Memory B cell (primary cell): ENCODE data around the gene SBK1.

Source experiments
- ATAC-seq: fragments of 150-1000 bp; cut with Tn5 transposase; 2 replicates; pipeline ENCODE4 v1.10.0; 2021; ENCODE audit warnings: low read depth, mild to moderate bottlenecking, moderate library complexity
- DNase-seq, 2 donors: peaks; one replicate each; pipeline ENCODE4 v3.0.0; 2022; ENCODE audit warnings: low spot score in 2 of 2
- H3K27ac Mint-ChIP-seq: one replicate; pipeline ENCODE4 v1.8.0; 2022; ENCODE audit warnings: mild to moderate bottlenecking, moderate library complexity, mixed read lengths
- H3K27me3 Mint-ChIP-seq: one replicate; pipeline ENCODE4 v1.8.0; 2022; ENCODE audit warnings: mixed read lengths
- H3K36me3 Mint-ChIP-seq: one replicate; pipeline ENCODE4 v1.8.0; 2022; ENCODE audit warnings: mild to moderate bottlenecking, mixed read lengths
- H3K4me1 Mint-ChIP-seq: one replicate; pipeline ENCODE4 v1.8.0; 2022; ENCODE audit warnings: mixed read lengths
- H3K4me3 Mint-ChIP-seq: one replicate; pipeline ENCODE4 v1.8.0; 2022; ENCODE audit warnings: mild to moderate bottlenecking, moderate library complexity, mixed read lengths
- H3K9me3 Mint-ChIP-seq: one replicate; pipeline ENCODE4 v1.8.0; 2022; ENCODE audit warnings: mixed read lengths

Gene SBK1

DNA sequence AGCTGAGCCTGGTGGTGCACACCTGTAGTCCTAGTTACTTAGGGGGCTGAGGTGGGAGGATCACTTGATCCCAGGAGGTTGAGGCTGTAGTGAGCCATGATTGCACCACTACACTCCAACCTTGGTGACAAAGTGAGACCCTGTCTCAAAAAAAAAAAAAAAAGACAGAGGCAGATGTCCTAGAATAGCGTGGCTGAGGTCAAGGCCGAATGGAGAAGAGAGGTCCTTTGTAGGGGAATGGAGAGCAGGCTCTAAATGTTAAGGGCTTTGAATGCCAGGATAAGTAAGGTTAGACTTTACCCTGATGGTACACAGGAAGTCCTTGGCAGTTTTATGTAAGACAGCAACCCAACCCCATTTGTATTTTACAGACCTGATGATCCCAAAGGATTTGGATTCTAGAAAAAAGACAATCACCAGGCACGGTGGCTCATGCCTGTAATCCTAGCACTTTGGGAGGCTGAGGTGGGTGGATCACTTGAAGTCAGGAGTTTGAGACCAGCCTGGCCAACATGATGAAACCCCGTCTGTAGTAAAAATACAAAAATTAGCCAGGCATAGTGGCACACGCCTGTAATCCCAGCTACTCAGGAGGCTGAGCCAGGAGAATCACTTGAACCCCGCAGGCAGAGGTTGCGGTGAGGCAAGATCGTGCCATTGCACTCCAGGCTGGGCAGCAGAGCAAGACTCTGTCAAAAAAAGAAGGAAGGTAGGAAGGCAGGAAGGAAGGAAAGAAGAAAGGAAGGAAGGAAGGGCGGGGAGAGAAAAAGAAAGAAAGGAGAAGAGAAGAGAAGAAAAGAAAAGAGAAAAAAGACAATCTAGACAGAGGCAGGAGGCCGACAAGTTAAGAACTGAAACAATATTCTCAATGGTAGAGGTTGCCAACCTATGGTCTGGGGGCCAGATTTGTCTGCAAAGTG, 2.1 kb upstream of the SBK1 start:
- no peaks in the 10 kb centered on the region for H3K9me3 Mint-ChIP-seq
- peaks cover under 1% of the 10 kb centered on the region for H3K27me3 Mint-ChIP-seq
- H3K4me3 Mint-ChIP-seq, result peak overlapping the region; percentile 14
- ATAC-seq, result no peak
- H3K27ac Mint-ChIP-seq, result no peak overlapping the region
- no peaks in the 10 kb centered on the region for H3K36me3 Mint-ChIP-seq
- DNase-seq, result no peak
- peaks cover 16% of the 10 kb centered on the region for H3K4me1 Mint-ChIP-seq

DNA sequence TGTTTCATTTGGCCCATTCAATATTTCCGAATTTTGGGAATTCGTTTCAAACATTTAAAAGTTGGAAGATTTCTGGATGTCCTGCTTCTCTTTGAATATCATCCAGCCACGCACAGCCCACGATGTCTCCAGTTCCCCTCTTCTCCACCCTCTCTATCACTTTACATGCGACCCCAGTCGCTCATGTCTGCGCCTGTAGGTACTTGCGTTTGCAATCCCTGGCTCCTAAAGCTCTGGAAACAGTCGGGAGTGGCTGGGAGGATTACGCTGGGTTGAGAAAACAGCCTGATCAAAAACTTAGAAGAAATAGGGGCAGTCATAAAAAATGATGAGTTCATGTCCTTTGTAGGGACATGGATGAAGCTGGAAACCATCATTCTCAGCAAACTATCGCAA, 1.5 kb upstream of the SBK1 start:
- peaks cover 16% of the 10 kb centered on the region for H3K4me1 Mint-ChIP-seq
- no peak overlapping the region for H3K27ac Mint-ChIP-seq
- no peaks in the 10 kb centered on the region for H3K36me3 Mint-ChIP-seq
- ATAC-seq, result no peak
- no peak for DNase-seq
- peaks cover 4% of the 10 kb centered on the region for H3K27me3 Mint-ChIP-seq
- H3K4me3 Mint-ChIP-seq, result peak overlapping the region; percentile 72
- H3K9me3 Mint-ChIP-seq, result no peaks in the 10 kb centered on the region

DNA sequence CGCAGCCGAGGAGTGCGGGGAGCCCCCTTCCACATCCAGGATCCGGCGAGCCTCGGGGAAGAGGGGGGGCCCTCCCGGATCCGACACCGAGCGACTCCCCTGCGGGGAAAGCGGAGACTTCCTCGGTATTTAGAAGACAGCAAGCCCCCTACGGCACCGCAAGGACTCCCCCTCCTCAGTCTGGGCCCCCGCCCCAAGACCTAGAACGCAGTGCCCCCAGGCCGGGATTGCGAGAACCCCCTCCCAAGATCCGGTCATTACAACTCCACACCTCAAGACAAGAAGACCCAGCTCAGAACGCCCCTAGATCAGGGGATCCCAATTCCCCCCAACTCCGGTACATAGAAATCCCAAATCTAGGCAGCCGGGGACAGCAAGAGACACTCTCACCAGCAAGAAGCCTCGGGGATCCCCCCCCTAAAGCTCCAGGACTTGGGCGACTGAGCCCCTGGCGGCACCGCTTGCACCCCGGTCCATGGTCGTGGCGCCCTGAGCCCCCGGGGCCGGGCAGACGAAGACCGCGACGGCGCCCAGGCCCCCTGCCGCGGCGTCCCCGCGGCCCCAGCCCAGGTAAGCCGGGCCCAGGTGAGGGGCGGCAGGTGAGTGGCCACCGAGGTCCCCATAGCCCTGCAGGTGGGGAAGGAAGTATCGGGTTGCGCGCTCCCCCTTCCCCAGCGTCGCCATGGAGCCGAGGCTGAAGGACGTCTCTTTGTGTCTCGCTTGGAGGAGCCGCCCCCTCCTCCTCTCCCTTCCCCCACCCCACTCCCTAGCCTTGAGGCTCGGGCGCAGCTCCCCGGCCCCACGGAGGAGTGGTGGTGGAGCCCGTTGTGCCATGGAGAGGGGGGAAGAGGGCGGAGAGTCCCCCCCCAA, 641 bp downstream of the SBK1 start:
- Mint-ChIP-seq H3K27me3 (peaks cover 8% of the 10 kb centered on the region), H3K9me3 (no peaks in the 10 kb centered on the region), H3K4me3 (peak overlapping the region; percentile 79), H3K36me3 (no peaks in the 10 kb centered on the region), H3K27ac (peak overlapping the region; percentile 60), H3K4me1 (peaks cover 14% of the 10 kb centered on the region)
- ATAC-seq, result peak; percentile 3
- DNase-seq, result no peak

DNA sequence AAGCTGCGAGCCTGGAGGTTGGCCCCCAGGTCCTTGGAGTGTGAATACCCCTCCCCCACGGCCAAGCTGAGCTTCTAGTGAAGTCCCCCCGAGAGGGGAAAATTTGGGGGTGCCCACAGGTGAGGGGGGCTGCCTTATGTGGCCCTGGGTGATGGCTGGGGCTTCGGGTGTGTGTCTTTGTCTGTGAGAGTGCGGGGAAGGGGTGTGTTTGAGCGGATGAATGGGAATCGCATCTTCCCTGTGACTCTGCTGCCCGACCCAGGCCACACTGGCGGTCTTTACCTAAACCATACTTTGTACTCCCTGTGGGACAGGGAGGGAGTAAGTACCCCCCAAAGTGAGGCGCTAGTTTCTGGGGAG, 1.3 kb downstream of the SBK1 start:
- no peak overlapping the region for H3K27ac Mint-ChIP-seq
- ATAC-seq (no peak), DNase-seq (no peak)
- no peaks in the 10 kb centered on the region for H3K36me3 Mint-ChIP-seq
- H3K4me3 Mint-ChIP-seq, result peak overlapping the region; percentile 29
- H3K27me3 Mint-ChIP-seq, result peaks cover 8% of the 10 kb centered on the region
- no peaks in the 10 kb centered on the region for H3K9me3 Mint-ChIP-seq
- H3K4me1 Mint-ChIP-seq, result peaks cover 14% of the 10 kb centered on the region

DNA sequence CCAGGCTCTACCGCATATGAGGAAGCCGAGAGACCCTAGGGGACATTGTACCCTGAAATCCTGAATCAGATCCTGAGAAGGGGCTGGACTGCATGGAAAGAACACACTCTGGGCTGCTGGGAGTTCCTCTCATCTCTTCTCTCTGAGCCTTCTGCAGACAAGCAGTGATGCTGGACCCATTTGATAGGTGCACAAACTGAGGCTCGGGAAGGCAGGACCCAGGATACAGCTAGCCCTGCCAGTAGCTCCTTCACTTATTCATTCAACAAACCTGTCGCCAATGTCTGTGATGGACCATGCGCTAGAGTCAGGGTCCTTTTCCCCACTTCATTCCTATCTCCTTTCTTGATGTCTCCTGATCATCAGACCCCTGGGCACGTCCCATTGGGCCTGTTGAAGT, 1.9 kb downstream of the SBK1 start:
- DNase-seq (no peak), ATAC-seq (no peak)
- H3K4me1 Mint-ChIP-seq, result peaks cover 12% of the 10 kb centered on the region
- no peaks in the 10 kb centered on the region for H3K9me3 Mint-ChIP-seq
- peak overlapping the region; percentile 14 for H3K4me3 Mint-ChIP-seq
- H3K27ac Mint-ChIP-seq, result no peak overlapping the region
- no peaks in the 10 kb centered on the region for H3K36me3 Mint-ChIP-seq
- peaks cover 8% of the 10 kb centered on the region for H3K27me3 Mint-ChIP-seq

DNA sequence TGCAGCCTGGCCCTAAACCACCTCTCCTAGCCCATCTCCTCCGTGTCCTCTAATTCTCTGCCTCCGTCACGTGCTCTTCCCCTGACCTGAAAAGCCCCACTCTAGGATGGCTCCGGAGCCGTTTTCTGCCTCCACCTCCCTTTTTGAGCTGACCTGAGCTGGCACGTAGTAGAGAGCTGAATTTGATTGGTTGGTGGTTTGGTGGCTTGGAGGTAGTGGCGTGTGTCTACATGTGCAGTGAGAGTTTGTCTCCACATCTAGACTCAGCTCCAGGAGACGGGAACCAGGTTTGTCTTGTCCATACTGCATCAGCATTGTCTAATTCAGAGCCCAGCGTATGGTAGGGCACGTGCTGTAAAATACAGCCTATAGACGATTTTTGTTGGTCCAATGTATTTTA, 3.0 kb downstream of the SBK1 start:
- DNase-seq, result no peak
- no peak overlapping the region for H3K4me3 Mint-ChIP-seq
- no peak overlapping the region for H3K27ac Mint-ChIP-seq

DNA sequence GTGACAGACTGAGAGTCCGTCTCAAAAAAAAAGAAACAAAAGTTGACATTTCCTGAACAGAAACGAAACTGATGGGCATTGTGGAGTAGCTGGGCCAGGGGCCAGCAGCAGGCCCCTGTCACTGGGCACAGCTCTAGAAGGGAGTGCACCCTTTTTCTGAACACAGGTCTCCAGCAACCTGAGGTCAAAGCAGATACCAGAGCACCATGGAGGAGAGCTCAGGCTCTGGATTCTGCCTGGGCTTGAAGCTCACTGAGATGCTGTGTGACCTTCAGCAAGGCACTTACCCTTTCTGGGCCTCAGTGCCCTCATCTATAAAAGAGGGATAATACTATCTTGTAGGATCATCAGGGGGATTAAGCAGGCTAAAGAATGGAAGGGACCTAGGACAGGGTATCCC, 5.0 kb downstream of the SBK1 start:
- no peaks in the 10 kb centered on the region for H3K9me3 Mint-ChIP-seq
- DNase-seq (no peak), ATAC-seq (no peak)
- peaks cover 2% of the 10 kb centered on the region for H3K4me1 Mint-ChIP-seq
- peaks cover 11% of the 10 kb centered on the region for H3K27me3 Mint-ChIP-seq
- H3K27ac Mint-ChIP-seq, result no peak overlapping the region
- peaks cover 3% of the 10 kb centered on the region for H3K36me3 Mint-ChIP-seq
- H3K4me3 Mint-ChIP-seq, result no peak overlapping the region

More for the DNA sequence above, 3.0 kb downstream of the SBK1 start:
- ATAC-seq, result no peak
- Mint-ChIP-seq H3K4me1 (peaks cover 11% of the 10 kb centered on the region), H3K36me3 (peaks cover 3% of the 10 kb centered on the region), H3K27me3 (peaks cover 11% of the 10 kb centered on the region), H3K9me3 (no peaks in the 10 kb centered on the region)

DNA sequence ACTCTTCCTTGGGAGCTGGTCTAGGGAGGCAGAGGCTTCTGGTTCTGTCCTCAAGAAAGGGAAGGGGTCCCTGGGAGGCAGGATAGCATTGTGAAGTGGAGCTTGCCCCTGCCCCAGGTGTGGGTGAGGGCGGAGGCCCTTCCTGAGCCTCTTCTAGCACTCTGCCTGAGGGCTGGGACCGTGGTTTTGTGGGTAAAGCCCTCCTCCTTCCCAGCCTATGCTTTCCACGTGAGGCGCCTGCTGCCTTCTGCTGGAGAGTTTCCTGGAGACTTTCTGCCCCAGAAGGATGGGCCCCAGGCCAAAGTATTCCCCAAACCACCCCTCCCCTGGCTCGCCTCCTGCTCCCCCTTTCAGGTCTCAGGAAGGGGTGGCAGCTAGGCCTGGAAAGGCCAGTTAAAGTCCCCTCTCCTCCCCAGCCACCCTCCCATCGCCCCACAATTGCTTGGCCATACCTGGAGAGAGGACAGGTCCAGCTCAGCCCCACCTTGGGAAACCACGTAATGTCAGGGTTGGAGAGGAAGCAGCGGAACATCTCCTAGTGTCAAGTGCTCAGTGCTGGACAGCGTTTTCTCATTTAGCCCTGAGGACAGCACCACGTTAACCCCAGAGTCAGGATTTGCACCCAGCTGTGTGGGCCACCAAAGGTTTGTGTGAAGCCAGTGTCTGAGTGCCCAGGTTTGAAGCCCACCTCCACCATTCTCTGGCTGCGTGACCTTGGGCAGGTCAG, 5.6 kb downstream of the SBK1 start:
- Mint-ChIP-seq H3K27ac (no peak overlapping the region), H3K27me3 (peaks cover 14% of the 10 kb centered on the region), H3K4me1 (no peaks in the 10 kb centered on the region), H3K9me3 (no peaks in the 10 kb centered on the region), H3K4me3 (no peak overlapping the region), H3K36me3 (peaks cover 3% of the 10 kb centered on the region)
- ATAC-seq, result no peak
- no peak for DNase-seq

DNA sequence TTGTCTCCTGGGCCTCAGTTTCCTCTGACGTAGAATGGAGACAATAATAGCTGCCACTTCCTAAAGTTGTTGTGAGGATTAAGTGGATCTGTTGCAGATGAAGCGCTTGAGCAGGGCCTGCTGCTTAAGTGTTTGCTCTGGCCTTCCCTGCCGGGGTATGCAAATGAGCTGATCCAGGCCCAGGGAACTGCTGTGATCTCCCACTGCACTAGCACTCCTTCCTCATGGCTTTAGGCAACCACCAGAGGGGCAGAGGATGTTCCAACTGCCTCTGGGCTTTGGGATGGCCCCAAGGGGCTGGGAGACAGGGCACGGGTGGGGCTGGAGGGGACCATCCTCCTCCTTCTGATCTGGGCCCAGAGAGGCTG, 6.2 kb downstream of the SBK1 start:
- Mint-ChIP-seq H3K27ac (no peak overlapping the region), H3K9me3 (no peaks in the 10 kb centered on the region), H3K36me3 (peaks cover 3% of the 10 kb centered on the region), H3K27me3 (peaks cover 14% of the 10 kb centered on the region), H3K4me3 (no peak overlapping the region), H3K4me1 (no peaks in the 10 kb centered on the region)
- ATAC-seq, result no peak
- DNase-seq, result no peak

DNA sequence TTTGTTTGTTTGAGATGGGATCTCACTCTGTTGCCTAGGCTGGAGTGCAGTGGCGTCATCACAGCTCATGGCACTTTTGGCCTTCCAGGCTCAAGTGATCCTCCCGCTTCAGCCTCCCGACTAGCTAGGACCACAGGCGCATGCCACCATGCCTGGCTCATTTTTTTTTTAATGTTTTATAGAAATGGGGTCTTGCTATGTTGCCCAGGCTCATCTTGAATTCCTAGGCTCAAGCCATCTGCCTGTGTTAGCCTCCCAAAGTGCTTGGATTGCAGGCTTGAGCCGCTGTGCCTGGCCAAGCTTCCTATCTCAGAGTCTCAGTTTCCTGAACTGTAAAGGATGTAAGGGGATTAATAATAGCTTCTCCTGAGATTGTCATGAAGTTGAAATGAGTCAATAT, 8.0 kb downstream of the SBK1 start:
- DNase-seq (no peak), ATAC-seq (no peak)
- H3K27me3 Mint-ChIP-seq, result peaks cover 12% of the 10 kb centered on the region
- H3K9me3 Mint-ChIP-seq, result no peaks in the 10 kb centered on the region
- H3K27ac Mint-ChIP-seq, result no peak overlapping the region
- no peaks in the 10 kb centered on the region for H3K4me1 Mint-ChIP-seq
- peaks cover 3% of the 10 kb centered on the region for H3K36me3 Mint-ChIP-seq
- no peak overlapping the region for H3K4me3 Mint-ChIP-seq

DNA sequence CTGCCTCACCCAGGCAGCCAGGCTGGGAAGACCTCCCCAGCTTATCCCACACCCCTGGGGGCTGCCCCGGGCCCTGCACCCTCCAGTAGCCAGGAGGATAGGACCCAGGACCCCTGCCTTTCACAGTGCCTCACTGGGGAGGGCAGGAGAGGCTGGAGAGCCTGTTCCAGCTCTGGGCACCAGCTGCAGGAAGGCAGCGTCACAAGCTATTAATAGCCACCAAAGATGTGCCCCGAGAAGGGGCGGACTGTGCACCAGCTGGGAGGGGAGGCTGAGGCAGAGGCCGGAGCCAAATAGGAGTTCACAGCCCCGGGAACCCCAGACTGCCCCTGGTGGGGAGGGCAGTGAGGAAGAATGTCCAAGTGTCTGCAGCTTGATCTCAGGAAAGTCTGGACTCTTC, 8.8 kb downstream of the SBK1 start:
- Mint-ChIP-seq H3K4me3 (no peak overlapping the region), H3K36me3 (peaks cover 3% of the 10 kb centered on the region), H3K27ac (no peak overlapping the region), H3K27me3 (peaks cover 11% of the 10 kb centered on the region), H3K4me1 (no peaks in the 10 kb centered on the region), H3K9me3 (no peaks in the 10 kb centered on the region)
- ATAC-seq (no peak), DNase-seq (no peak)

DNA sequence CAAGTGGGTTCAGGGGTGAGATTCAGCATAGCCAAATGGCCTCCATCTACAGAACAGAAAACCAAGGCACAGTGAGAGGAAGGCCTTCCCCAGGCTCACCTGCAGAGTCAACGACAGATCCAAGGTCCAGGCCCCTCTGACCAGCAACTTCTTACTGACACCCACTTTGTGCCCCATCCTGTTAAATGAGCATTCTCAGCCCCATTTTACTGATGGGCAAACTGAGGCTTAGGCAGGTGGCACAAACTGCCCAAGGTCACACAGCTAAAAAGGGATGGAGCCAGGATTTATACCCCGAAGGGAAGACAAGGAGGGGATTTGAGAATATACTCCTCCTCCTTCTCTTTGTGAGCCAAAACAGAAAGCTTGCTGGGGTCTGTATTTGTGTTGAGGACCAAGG, 9.3 kb downstream of the SBK1 start:
- Mint-ChIP-seq H3K9me3 (no peaks in the 10 kb centered on the region), H3K27me3 (peaks cover 9% of the 10 kb centered on the region), H3K4me3 (no peak overlapping the region), H3K4me1 (no peaks in the 10 kb centered on the region), H3K27ac (no peak overlapping the region), H3K36me3 (peaks cover 3% of the 10 kb centered on the region)
- DNase-seq (no peak), ATAC-seq (no peak)

DNA sequence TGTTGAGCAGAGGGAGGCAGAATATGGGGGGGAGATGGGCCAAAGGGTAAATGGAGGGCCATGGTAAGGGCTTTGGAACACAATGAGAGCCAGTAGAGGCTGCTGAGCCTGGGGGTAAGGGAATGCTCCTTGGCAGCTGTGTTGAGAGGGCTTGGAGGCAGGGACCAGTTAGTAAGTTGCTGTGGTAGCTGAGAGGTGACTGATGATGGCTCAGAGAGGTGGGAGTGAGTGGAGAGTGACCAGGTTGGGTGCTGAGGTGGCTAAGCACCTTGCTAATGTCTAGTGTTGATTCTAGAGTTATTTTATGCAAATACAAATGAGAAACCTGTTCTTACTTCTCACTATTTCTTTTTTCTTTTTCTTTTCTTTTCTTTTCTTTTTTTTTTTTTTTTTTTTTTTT, 10.8 kb downstream of the SBK1 start:
- Mint-ChIP-seq H3K27me3 (peaks cover 7% of the 10 kb centered on the region), H3K9me3 (no peaks in the 10 kb centered on the region), H3K27ac (no peak overlapping the region), H3K36me3 (peaks cover 3% of the 10 kb centered on the region), H3K4me3 (no peak overlapping the region), H3K4me1 (no peaks in the 10 kb centered on the region)
- no peak for ATAC-seq
- DNase-seq, result no peak

DNA sequence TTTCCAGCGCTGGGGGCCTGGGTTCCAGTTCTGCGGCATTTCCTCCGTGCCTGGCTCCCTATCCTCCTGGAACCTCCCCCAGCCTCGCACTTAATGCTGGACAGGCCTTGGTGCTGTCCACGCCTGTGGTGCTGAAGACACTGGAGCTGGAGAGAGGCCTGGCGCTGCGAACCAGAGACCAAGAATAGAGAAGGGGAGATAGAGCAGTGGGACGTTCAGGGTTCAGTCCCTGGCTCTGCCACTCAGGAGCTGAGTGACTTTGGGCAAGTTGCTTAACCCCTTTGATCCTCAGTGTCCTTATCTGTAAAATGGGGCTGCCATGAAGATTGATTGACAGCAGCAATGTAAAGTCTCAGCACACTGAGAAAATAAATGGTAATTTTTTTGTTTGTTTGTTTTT, 11.9 kb downstream of the SBK1 start:
- Mint-ChIP-seq H3K9me3 (no peaks in the 10 kb centered on the region), H3K4me1 (no peaks in the 10 kb centered on the region), H3K36me3 (peaks cover 3% of the 10 kb centered on the region), H3K4me3 (no peak overlapping the region), H3K27ac (no peak overlapping the region), H3K27me3 (peaks cover 7% of the 10 kb centered on the region)
- ATAC-seq (no peak), DNase-seq (no peak)
